Panc1 (cell line): ENCODE measurements around the gene GALNTL6. TPM values are rescaled to one million over a fixed set of nuclear protein-coding genes. Genes with fewer than 3 reads are reported as not detected.

Experiments
- ATAC-seq: fragments of 200-7000 bp; cut with Tn5 transposase; 2 replicates; pipeline ENCODE4 v1.9.1; 2020; ENCODE audit warnings: mild to moderate bottlenecking, moderate library complexity
- BruUV-seq: library from RNA; stranded (reverse); fragments of 400-500 nt; replicated peaks from 2 replicates; lab custom pipeline; 2021; lab: Mats Ljungman, UMichigan
- CTCF ChIA-PET: fragments of 300-600 bp; sonication (Branson Sonifier 250); formaldehyde crosslinking; loops from one replicate; lab custom pipeline; 2022; ENCODE audit warnings: antibody characterized with exemption; lab: Charles Lee
- POLR2A ChIA-PET: fragments of 300-600 bp; sonication (Branson Sonifier 250); formaldehyde crosslinking; loops from one replicate; lab custom pipeline; 2022; ENCODE audit warnings: antibody characterized with exemption; lab: Charles Lee
- DNase-seq: peaks from one replicate; pipeline ENCODE4 v3.0.0-alpha.2; 2010; ENCODE audit warnings: low read depth, low spot score
- H3K27ac ChIP-seq: 2 replicates; pipeline ENCODE4 v1.5.1; 2011; ENCODE audit warnings: mild to moderate bottlenecking, low read length, inconsistent platforms
- H3K27me3 ChIP-seq: fragments of 200-500 bp; sonication (Bioruptor generic); 2 replicates; pipeline ENCODE4 v1.6.0; 2014; ENCODE audit warnings: low read length, inconsistent platforms; ENCODE audit not compliant: control insufficient read depth, insufficient read depth
- H3K36me3 ChIP-seq: fragments of 200-500 bp; sonication (Bioruptor generic); 2 replicates; pipeline ENCODE4 v1.5.1; 2014; ENCODE audit warnings: inconsistent platforms, mild to moderate bottlenecking, low read length, moderate library complexity; ENCODE audit not compliant: control insufficient read depth, insufficient read depth
- H3K4me1 ChIP-seq: 2 replicates; pipeline ENCODE4 v1.5.1; 2011; ENCODE audit warnings: inconsistent platforms, mild to moderate bottlenecking, low read length, moderate library complexity; ENCODE audit not compliant: control insufficient read depth, insufficient read depth
- H3K4me3 ChIP-seq, 2 experiments: 2 replicates each; pipeline ENCODE4 v1.5.1; 2011 to 2012; ENCODE audit warnings: low read depth in 2 of 2, low read length in 2 of 2, mild to moderate bottlenecking in 2 of 2, inconsistent platforms in 1 of 2, moderate library complexity in 1 of 2
- H3K9me3 ChIP-seq: fragments of 200-500 bp; sonication (Bioruptor generic); 2 replicates; pipeline ENCODE4 v1.5.1; 2014; ENCODE audit warnings: low read depth, mild to moderate bottlenecking, inconsistent platforms, low read length, moderate library complexity; ENCODE audit not compliant: control insufficient read depth, insufficient read depth
- POLR2AphosphoS5 ChIP-seq: IDR thresholded peaks from 2 replicates; pipeline ENCODE4 v1.6.1; 2012; ENCODE audit warnings: mild to moderate bottlenecking, low read depth, low read length, moderate library complexity
- SIN3A ChIP-seq: IDR thresholded peaks from 2 replicates; pipeline ENCODE4 v1.6.1; 2012; ENCODE audit warnings: low read depth, mild to moderate bottlenecking, low read length, moderate library complexity, borderline replicate concordance; ENCODE audit not compliant: insufficient read depth
- TCF7L2 ChIP-seq: IDR thresholded peaks from 2 replicates; pipeline ENCODE4 v1.6.1; 2011; ENCODE audit warnings: mild to moderate bottlenecking, low read depth, low read length, inconsistent platforms
- in situ Hi-C: cut with HindIII; loops from 2 replicates; pipeline ENCODE4 v1.10.0; 2016; ENCODE audit warnings: low sequenced_read_pairs, low pct_unique_long_range_greater_than_20kb
- intact Hi-C: fragments of 100-400 bp; cut with micrococcal nuclease; formaldehyde crosslinking; loops from one replicate; pipeline ENCODE4 v1.10.0; 2022; ENCODE audit not compliant: unreplicated experiment
- total RNA-seq: library from RNA; stranded (reverse); gene quantifications from one replicate; pipeline ENCODE4 v1.2.1, GENCODE V29; 2021; ENCODE audit not compliant: unreplicated experiment
- TF ChIP-seq, protein P1 (sequence below): fragments of 450-650 bp; IDR thresholded peaks from 2 replicates; pipeline ENCODE4 v1.5.1; 2017; ENCODE audit warnings: mild to moderate bottlenecking
- TF ChIP-seq, protein P2 (sequence below), 2 experiments: IDR thresholded peaks; 2 replicates each; pipeline ENCODE4 v1.6.1; 2011 to 2012; ENCODE audit warnings: low read depth in 2 of 2, control low read depth in 1 of 2, low read length in 1 of 2, mild to moderate bottlenecking in 1 of 2, moderate library complexity in 1 of 2; ENCODE audit not compliant: insufficient read depth in 1 of 2

GALNTL6 gene
- total RNA-seq, 1 experiment from 2014 or later = not detected

DNA sequence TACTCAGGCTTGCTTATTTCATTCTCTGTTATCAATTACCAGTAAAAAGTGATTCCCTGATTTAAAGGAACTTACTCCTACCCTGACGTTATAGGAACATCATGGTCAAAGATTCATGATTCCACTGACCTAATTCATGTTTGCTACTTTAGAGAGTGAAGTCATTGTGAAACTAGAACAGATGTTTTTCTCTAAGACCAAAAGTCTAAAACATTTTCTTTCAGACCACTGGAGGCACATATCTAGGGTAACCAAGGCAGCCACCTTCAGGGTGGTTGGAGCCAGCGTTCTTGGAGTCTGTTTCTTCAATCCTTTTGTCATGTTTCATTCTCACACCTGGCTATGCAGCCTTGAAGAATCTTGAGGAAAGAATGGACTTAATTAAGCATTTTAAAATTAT, 77.8 kb downstream of the GALNTL6 start:
- in situ Hi-C loops = no loop called here
- no peak overlapping the region for H3K4me3 ChIP-seq
- H3K9me3 ChIP-seq = no peaks in the 10 kb centered on the region
- H3K27me3 ChIP-seq = no peaks in the 10 kb centered on the region
- ATAC-seq (no peak), DNase-seq (no peak)
- no peak overlapping the region for H3K27ac ChIP-seq
- TF ChIP-seq SIN3A (no peak), TCF7L2 (no peak), POLR2AphosphoS5 (no peak)
- TF ChIP-seq, protein P1, sequence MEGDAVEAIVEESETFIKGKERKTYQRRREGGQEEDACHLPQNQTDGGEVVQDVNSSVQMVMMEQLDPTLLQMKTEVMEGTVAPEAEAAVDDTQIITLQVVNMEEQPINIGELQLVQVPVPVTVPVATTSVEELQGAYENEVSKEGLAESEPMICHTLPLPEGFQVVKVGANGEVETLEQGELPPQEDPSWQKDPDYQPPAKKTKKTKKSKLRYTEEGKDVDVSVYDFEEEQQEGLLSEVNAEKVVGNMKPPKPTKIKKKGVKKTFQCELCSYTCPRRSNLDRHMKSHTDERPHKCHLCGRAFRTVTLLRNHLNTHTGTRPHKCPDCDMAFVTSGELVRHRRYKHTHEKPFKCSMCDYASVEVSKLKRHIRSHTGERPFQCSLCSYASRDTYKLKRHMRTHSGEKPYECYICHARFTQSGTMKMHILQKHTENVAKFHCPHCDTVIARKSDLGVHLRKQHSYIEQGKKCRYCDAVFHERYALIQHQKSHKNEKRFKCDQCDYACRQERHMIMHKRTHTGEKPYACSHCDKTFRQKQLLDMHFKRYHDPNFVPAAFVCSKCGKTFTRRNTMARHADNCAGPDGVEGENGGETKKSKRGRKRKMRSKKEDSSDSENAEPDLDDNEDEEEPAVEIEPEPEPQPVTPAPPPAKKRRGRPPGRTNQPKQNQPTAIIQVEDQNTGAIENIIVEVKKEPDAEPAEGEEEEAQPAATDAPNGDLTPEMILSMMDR = no peak
- TF ChIP-seq, protein P2, sequence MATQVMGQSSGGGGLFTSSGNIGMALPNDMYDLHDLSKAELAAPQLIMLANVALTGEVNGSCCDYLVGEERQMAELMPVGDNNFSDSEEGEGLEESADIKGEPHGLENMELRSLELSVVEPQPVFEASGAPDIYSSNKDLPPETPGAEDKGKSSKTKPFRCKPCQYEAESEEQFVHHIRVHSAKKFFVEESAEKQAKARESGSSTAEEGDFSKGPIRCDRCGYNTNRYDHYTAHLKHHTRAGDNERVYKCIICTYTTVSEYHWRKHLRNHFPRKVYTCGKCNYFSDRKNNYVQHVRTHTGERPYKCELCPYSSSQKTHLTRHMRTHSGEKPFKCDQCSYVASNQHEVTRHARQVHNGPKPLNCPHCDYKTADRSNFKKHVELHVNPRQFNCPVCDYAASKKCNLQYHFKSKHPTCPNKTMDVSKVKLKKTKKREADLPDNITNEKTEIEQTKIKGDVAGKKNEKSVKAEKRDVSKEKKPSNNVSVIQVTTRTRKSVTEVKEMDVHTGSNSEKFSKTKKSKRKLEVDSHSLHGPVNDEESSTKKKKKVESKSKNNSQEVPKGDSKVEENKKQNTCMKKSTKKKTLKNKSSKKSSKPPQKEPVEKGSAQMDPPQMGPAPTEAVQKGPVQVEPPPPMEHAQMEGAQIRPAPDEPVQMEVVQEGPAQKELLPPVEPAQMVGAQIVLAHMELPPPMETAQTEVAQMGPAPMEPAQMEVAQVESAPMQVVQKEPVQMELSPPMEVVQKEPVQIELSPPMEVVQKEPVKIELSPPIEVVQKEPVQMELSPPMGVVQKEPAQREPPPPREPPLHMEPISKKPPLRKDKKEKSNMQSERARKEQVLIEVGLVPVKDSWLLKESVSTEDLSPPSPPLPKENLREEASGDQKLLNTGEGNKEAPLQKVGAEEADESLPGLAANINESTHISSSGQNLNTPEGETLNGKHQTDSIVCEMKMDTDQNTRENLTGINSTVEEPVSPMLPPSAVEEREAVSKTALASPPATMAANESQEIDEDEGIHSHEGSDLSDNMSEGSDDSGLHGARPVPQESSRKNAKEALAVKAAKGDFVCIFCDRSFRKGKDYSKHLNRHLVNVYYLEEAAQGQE (IDR thresholded peaks at IDR 0.05; ENCODE audit: insufficient read depth in 1 of 2, low read depth in 2 of 2, low read length in 1 of 2) = no peak
- ChIA-PET POLR2A (no interaction called here), CTCF (no interaction called here)
- no peaks in the 10 kb centered on the region for H3K4me1 ChIP-seq
- H3K36me3 ChIP-seq = no peaks in the 10 kb centered on the region
- intact Hi-C loops = no loop called here
- BruUV-seq = no TSS peak

DNA sequence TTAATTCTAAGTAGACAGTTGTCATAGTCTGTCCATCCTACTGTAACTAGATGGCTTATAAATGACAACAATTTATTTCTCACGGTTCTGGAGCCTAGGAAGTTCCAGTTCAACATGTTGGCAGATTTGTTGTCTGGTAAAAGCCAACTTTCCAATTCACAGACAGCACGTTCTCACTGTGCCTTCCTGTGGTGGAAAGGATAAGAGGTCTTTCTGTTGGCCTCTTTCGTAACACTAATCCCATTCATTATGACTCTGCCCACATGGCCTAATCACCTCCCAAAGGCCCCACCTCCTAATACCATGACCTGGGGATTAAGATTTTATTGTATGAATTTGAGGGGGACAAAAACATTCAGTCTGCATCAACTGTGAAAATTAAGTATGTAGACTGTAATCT, 83.2 kb downstream of the GALNTL6 start:
- intact Hi-C loops (no loop called here), in situ Hi-C loops (no loop called here)
- TF ChIP-seq, protein P2 (IDR thresholded peaks at IDR 0.05; ENCODE audit: insufficient read depth in 1 of 2, low read depth in 2 of 2, low read length in 1 of 2) = no peak
- TF ChIP-seq TCF7L2 = no peak
- no peak for TF ChIP-seq SIN3A
- TF ChIP-seq, protein P1 = no peak
- TF ChIP-seq POLR2AphosphoS5 = no peak
- no peak for ATAC-seq
- H3K4me3 ChIP-seq = no peak overlapping the region
- POLR2A ChIA-PET = no interaction called here
- H3K9me3 ChIP-seq = no peaks in the 10 kb centered on the region
- no peaks in the 10 kb centered on the region for H3K27me3 ChIP-seq
- H3K4me1 ChIP-seq = no peaks in the 10 kb centered on the region
- no peak overlapping the region for H3K27ac ChIP-seq
- no peak for DNase-seq
- no peaks in the 10 kb centered on the region for H3K36me3 ChIP-seq
- CTCF ChIA-PET = no interaction called here
- no TSS peak for BruUV-seq
